HG02885 (cell line): ENCODE measurements around the gene CNGA1.

Experiments
- ATAC-seq: cut with Tn5 transposase; IDR thresholded peaks from one replicate; pipeline ENCODE4 v1.9.1; 2021; ENCODE audit warnings: mild to moderate bottlenecking; ENCODE audit not compliant: unreplicated experiment, poor library complexity

Gene CNGA1

GRCh38 chr4:48016141-48017107 is at the start of gene CNGA1, which contains the start of gene NIPAL1:
CNGA1 (minus strand) TSS chr4:48016681; CDS start chr4:47952689, 63,992 bp downstream.
NIPAL1 (plus strand) TSS chr4:48016772; CDS start chr4:48016840, 68 bp downstream.
- ATAC-seq, result peak; percentile 92

- ATAC-seq, result peak; percentile 63
These were observed 49.1 kb upstream of the CNGA1 start for GRCh38 chr4:48065587-48066052.

DNA sequence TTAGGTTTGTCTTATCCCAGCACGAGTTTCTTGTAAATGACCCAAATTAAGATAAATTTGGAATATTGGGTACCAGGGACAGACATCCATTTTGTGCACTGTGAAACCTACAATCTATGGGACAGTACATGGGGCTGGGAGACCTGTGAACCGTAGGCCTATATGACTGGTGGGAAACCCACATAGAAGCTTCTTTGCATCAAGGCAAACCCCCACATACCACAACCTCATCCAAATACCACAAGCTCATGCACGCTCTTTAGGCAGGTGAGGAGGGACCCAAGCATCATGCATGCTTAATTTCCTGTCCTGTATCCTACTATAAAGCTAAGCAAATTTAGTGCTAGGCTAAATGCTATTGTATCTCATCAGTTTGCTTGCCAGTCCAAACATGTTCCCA is 47.9 kb upstream of the CNGA1 start:
- peak; percentile 75 for ATAC-seq

DNA sequence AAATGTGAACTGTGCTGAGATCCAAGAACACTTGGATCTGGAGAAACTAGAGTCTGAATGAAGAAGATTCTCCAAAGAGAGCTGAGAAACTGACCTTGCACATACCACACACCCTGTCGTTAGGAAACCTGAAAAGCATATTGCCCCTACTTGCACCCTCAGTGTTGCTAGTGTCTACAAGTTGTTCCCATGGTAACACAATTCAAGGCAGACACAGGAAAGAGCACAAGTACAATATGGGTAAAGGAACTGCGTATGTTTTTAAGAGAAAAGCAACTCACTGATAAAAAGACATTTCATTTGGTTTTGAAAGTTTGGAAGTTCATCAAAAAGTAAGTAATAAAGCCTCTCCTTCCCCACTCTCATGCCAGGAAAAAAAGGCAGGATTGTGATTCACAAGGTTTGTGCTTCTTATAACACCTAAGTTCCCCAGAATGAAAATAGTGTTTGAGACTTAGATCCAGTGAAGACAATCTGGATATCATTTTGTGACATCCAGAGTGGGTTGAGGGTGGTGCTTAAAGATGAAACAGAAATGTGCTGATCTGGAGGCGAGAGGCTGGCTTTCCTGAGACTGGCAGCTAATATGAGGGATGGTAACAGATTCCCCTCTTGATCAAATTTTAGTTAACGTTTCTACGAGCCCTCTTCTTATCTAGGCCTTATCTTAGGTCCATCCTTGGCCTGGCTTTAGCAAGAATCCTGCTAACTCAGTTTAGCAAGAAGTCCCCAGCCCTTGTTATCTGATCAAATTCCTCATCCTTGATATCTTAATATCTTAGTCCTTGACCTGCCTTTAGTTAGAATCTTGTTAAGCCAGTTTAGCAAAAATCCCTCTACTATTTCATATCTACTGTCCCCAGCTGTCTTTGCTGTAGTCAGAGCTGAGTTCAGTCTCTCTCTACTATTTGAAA is 42.4 kb upstream of the CNGA1 start:
- ATAC-seq, result no peak

DNA sequence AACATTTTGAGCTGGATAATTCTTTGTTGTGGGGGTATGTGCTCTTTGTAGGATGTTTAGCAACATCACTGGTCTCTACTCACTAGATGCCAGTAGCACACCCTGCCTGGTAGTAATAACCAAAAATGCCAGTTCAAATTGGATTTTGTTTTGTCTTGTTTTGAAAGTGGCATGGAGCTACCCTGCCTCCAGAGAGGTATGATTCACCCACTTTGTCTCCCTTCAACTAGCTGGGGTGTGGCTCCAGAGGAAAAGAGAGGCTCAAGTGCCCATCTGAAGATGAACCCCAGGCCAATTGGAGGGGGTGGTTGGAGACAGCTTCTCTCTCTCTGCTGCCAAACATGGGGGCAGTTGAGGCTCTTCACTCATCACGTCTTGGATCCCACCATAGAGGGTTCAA is 34.6 kb upstream of the CNGA1 start:
- ATAC-seq, result no peak

DNA sequence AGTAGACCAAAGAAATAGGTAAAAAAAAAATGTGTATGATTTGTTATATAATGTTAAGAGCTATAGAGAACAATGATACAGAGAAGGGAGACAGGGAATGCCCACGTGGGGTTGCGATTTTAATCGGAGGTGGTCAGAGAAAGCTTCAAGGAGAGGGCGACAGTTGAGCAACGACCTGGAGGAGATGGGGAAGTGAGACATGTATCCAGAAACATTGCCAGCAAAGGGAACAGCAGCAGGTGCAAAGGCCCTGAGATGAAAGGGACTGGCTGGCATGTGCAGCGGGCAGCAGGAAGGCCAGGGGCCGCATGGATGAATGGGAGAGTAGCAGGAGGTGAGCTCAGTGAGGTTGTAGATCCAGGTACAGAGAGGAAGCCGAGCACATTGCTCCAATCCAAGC is 33.0 kb upstream of the CNGA1 start:
- no peak for ATAC-seq

- ATAC-seq, result peak; percentile 26
These were observed 31.4 kb upstream of the CNGA1 start for GRCh38 chr4:48047896-48048295.

DNA sequence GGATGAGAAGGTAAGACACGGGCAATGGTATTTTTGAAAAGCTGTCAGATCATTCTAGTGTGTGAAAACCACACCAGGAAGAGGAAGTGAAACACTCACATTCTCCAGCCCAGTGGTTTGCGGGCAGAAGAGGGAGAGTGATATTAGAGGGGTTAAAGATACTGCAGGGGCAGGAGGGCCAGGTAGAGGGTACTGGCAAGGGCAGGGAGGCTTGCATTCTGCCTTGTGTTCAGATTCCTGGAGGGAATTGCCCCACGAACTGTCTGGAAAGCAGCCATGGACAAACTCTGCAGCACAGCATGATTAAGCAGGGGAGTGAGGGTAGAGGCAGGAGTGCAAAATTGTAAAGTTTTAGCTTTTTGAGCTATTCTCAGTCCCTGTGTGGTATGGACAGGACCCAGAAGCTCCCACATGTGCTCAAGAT is 31.0 kb upstream of the CNGA1 start:
- peak; percentile 93 for ATAC-seq

DNA sequence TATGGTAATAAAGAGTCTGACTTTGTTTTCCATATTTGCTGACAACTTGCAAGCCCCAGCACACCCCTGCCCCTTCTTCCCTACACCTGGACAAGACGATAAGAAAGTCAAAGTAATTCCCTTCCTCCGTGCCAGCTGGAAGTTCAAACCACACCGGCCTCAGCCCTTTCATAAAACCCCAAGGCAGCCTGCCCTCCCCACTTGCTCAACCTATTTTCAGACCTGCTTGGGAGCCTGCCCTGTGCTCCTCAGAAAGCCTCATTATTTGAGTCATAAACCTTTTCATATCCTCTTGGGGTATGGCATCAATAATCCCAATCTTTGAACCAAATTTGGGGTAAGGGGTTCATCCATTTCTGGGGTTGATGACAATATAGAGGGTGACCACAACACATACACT is 29.6 kb upstream of the CNGA1 start:
- ATAC-seq, result no peak

- ATAC-seq, result no peak
These were observed 27.8 kb upstream of the CNGA1 start for GRCh38 chr4:48044298-48044697.

- no peak for ATAC-seq
These were observed 27.0 kb upstream of the CNGA1 start for GRCh38 chr4:48043504-48043903.

- no peak for ATAC-seq
These were observed 26.5 kb upstream of the CNGA1 start for GRCh38 chr4:48042979-48043461.

GRCh38 chr4:48041535-48042137 is 25.2 kb upstream of the CNGA1 start:
- peak; percentile 30 for ATAC-seq

- no peak for ATAC-seq
These were observed 23.1 kb upstream of the CNGA1 start for GRCh38 chr4:48039561-48039960.

GRCh38 chr4:48038666-48039065 is 22.2 kb upstream of the CNGA1 start:
- no peak for ATAC-seq

DNA sequence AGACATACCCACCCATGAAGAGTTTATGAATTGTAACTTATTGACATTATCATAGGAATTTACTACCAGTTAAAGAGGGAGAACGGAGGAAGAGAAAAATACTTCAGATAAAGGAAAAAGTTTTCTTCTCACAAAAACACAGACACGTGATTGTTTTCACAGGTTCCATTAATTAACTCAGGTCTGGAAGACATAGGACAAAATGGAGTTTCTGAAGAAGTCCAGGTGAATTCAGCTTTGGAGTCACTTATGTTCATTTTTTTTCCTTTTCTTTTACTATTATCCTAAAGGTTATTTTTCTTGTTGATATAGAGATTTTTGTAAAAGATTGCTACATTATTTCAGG is 20.6 kb upstream of the CNGA1 start:
- no peak for ATAC-seq

DNA sequence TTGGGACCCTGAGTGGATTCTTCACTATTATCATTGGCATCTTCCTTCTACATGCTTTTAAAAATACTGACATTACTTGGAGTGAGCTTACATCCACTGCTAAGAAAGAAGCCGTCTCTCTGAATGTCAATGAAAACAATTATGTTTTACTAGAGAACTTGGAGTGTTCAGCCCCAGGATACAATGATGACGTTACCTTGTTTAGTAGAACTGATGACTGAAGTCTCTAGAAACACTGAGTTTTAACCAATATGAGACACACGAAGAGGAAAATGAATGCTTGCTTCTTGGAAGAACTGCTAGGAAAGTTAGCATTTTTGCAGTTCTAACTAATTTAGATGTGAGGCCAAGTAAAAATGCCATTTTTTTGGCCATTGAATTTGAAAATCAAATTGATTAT is 19.5 kb upstream of the CNGA1 start:
- ATAC-seq, result no peak

DNA sequence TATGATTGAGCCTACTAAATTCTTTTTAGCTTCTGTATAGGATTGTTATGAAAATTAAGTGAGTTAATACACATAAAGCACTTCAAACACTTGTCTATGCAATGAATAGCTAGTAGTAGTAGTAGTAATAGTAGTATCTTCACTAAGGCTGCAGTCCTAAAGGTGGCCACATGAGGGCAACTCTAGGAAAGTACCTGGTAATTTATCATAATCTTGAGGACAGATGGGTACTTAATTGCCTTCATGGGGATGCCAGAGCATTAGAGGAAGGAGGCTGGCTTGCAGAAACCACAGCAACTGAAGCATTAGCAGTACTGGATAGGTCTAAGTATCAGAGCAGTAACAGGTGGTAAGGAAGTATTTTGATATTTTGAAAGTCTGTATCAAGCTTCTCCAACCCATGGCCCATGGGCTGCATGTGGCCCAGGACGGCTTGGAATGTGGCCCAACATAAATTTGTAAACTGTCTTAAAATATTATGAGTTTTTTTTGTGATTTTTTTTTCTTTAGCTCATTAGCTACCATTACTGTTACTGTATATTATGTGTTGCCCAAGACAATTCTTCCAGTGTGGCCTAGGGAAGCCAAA is 17.4 kb upstream of the CNGA1 start:
- ATAC-seq, result peak; percentile 27

GRCh38 chr4:48033412-48033811 is 16.9 kb upstream of the CNGA1 start:
- no peak for ATAC-seq

GRCh38 chr4:48032721-48033120 is 16.2 kb upstream of the CNGA1 start:
- no peak for ATAC-seq
